D721Med (cell line): ENCODE results near the gene SCN8A.
"Not testable (repeated sequence)": the region's sequence is repeated elsewhere in the genome, so short reads cannot be mapped to it uniquely, and the experiment has no call there.

Source experiments
- DNase-seq: peaks from one replicate; pipeline ENCODE4 v3.0.0; 2011; ENCODE audit warnings: low spot score; ENCODE audit not compliant: insufficient read length
- FAIRE-seq: peaks from 2 replicates; lab custom pipeline; 2011; peaks lifted over from hg19 to GRCh38; lab: Jason Lieb, UNC
- CTCF ChIP-seq: IDR thresholded peaks from 2 replicates; pipeline ENCODE4 v1.5.1; 2012; ENCODE audit warnings: mild to moderate bottlenecking, control low read depth; ENCODE audit not compliant: insufficient read depth; ENCODE audit errors: missing control alignments

The SCN8A gene

GRCh38 chr12:51600721-51601120 lies 9.7 kb downstream of the SCN8A start:
- FAIRE-seq = no peak
- TF ChIP-seq CTCF = no peak

GRCh38 chr12:51601241-51601640 lies 10.2 kb downstream of the SCN8A start:
- FAIRE-seq (no peak), DNase-seq (no peak)
- no peak for TF ChIP-seq CTCF

More at GRCh38 chr12:51600721-51601120, 9.7 kb downstream of the SCN8A start:
- DNase-seq = no peak

- not testable (repeated sequence) for FAIRE-seq, DNase-seq
These were observed 14.9 kb downstream of the SCN8A start for GRCh38 chr12:51605896-51606295.

GRCh38 chr12:51607197-51607596 lies 16.2 kb downstream of the SCN8A start:
- FAIRE-seq, DNase-seq: not testable (repeated sequence)

- DNase-seq (no peak), FAIRE-seq (no peak)
- TF ChIP-seq CTCF = no peak
These were observed 29.4 kb downstream of the SCN8A start for GRCh38 chr12:51620448-51620847.

GRCh38 chr12:51621156-51621922 lies 30.3 kb downstream of the SCN8A start:
- FAIRE-seq = no peak

GRCh38 chr12:51622564-51622963 lies 31.5 kb downstream of the SCN8A start:
- no peak for TF ChIP-seq CTCF
- DNase-seq = no peak
- FAIRE-seq = no peak

More at GRCh38 chr12:51621156-51621922, 30.3 kb downstream of the SCN8A start:
- DNase-seq = no peak
- TF ChIP-seq CTCF = no peak

- DNase-seq (no peak), FAIRE-seq (no peak)
- TF ChIP-seq CTCF = no peak
These were observed 34.3 kb downstream of the SCN8A start for GRCh38 chr12:51625370-51625769.
